CD1c-positive myeloid dendritic cell (primary cell): Measurements from ENCODE around the gene P4HB.

ENCODE experiments used
- DNase-seq: peaks from one replicate; pipeline ENCODE4 v3.0.0-alpha.2; 2016; ENCODE audit errors: extremely low spot score

P4HB gene

GRCh38 chr17:81859906-81860755 lies at the start of gene P4HB:
Gene P4HB, minus strand, starts transcription at chr17:81860535. Its CDS starts 64 bp downstream, at chr17:81860471.
- no peak for DNase-seq

GRCh38 chr17:81909231-81909630 lies 48.9 kb upstream of the P4HB start:
- DNase-seq: no peak

- DNase-seq: no peak
These were observed 48.5 kb upstream of the P4HB start for GRCh38 chr17:81908793-81909192.

GRCh38 chr17:81907219-81908145 lies 47.1 kb upstream of the P4HB start:
- DNase-seq: no peak

GRCh38 chr17:81906476-81907218 lies 46.3 kb upstream of the P4HB start:
- no peak for DNase-seq

GRCh38 chr17:81905993-81906392 lies 45.7 kb upstream of the P4HB start:
- DNase-seq: no peak

- DNase-seq: no peak
These were observed 45.1 kb upstream of the P4HB start for GRCh38 chr17:81905424-81905875.

- no peak for DNase-seq
These were observed 44.5 kb upstream of the P4HB start for GRCh38 chr17:81904600-81905423.

GRCh38 chr17:81903896-81904599 lies 43.7 kb upstream of the P4HB start:
- DNase-seq: no peak

- no peak for DNase-seq
These were observed 43.1 kb upstream of the P4HB start for GRCh38 chr17:81903415-81903831.

GRCh38 chr17:81902653-81903414 lies 42.5 kb upstream of the P4HB start:
- no peak for DNase-seq

GRCh38 chr17:81902023-81902652 lies 41.8 kb upstream of the P4HB start, which contains the start of gene NPB:
Gene NPB, plus strand, starts transcription at chr17:81902238. Its CDS starts 40 bp downstream, at chr17:81902278.
- DNase-seq: peak; percentile 52

GRCh38 chr17:81901167-81902022 lies 41.1 kb upstream of the P4HB start:
- DNase-seq: no peak

- no peak for DNase-seq
These were observed 40.0 kb upstream of the P4HB start for GRCh38 chr17:81900181-81900820.

GRCh38 chr17:81899514-81900166 lies 39.3 kb upstream of the P4HB start:
- no peak for DNase-seq

- DNase-seq: no peak
These were observed 38.5 kb upstream of the P4HB start for GRCh38 chr17:81898885-81899284.
